ENCODE results near the gene DYSF. TPM values are rescaled to one million over a fixed set of nuclear protein-coding genes. Genes with fewer than 3 reads are reported as not detected.

The DYSF gene
- polyA plus RNA-seq, 1 donor (not counting 4 experiments of a cell fraction or from before 2014, with no cell fraction given), result 8.2 TPM

GRCh38 chr2:71670430-71670795 is 217.1 kb downstream of the DYSF start:
- no peak for FAIRE-seq
- Histone ChIP-seq H3K9me1 (ENCODE audit: control insufficient read depth, extremely low read depth, insufficient read depth, low read length) (no peaks in the 10 kb centered on the region), H4K20me1 (ENCODE audit: control insufficient read depth, extremely low read depth, insufficient read depth, low read length) (no peaks in the 10 kb centered on the region), H3K9me3 (ENCODE audit: control insufficient read depth, low read depth, low read length) (no peaks in the 10 kb centered on the region), H3K27me3 (ENCODE audit: control insufficient read depth, extremely low read depth, insufficient read depth, low read length) (no peaks in the 10 kb centered on the region), H3K36me3 (ENCODE audit: control insufficient read depth in 2 of 2, extremely low read depth in 1 of 2, insufficient read depth in 2 of 2, low read length in 2 of 2) (no peaks in the 10 kb centered on the region), H3K27ac (ENCODE audit: control insufficient read depth, insufficient read depth, low read length) (no peak overlapping the region), H3K4me1 (ENCODE audit: control insufficient read depth, extremely low read depth, insufficient read depth, low read length) (peaks cover 8% of the 10 kb centered on the region), H2AFZ (ENCODE audit: control insufficient read depth, low read length) (no peak overlapping the region), H3K9ac (ENCODE audit: control insufficient read depth, extremely low read depth, insufficient read depth, low read length) (no peak overlapping the region), H3K79me2 (ENCODE audit: control insufficient read depth, insufficient read depth, low read length) (no peaks in the 10 kb centered on the region), H3K4me3 (ENCODE audit: control insufficient read depth in 2 of 3, extremely low read depth in 1 of 3, insufficient read depth in 2 of 3, low read depth in 1 of 3, low read length in 3 of 3) (no peak overlapping the region), H3K4me2 (ENCODE audit: control insufficient read depth, extremely low read depth, insufficient read depth, low read depth, low read length) (no peak overlapping the region)
- dilution Hi-C loops (cut with MboI; ENCODE audit: extremely low pct_ligation_motif_present, low sequenced_read_pairs), result no loop called here
- DNase-seq (ENCODE audit: low read depth, low spot score), result no peak
- TF ChIP-seq CTCF (optimal IDR thresholded peaks at IDR 0.05 in 1 of 3, IDR thresholded peaks at IDR 0.05 in 1 of 3, conservative IDR thresholded peaks at IDR 0.05 in 1 of 3; ENCODE audit: extremely low read depth in 1 of 3, insufficient read depth in 2 of 3, low read length in 3 of 3), result no peak
- TF ChIP-seq EZH2 (IDR thresholded peaks at IDR 0.05; ENCODE audit: low read length), result no peak

GRCh38 chr2:71671203-71671854 is 218.0 kb downstream of the DYSF start:
- H3K4me3 ChIP-seq (ENCODE audit: control insufficient read depth in 2 of 3, extremely low read depth in 1 of 3, insufficient read depth in 2 of 3, low read depth in 1 of 3, low read length in 3 of 3), result no peak overlapping the region
- peaks cover 10% of the 10 kb centered on the region for H3K4me1 ChIP-seq (ENCODE audit: control insufficient read depth, extremely low read depth, insufficient read depth, low read length)
- no peak overlapping the region for H3K27ac ChIP-seq (ENCODE audit: control insufficient read depth, insufficient read depth, low read length)
- no peaks in the 10 kb centered on the region for H3K27me3 ChIP-seq (ENCODE audit: control insufficient read depth, extremely low read depth, insufficient read depth, low read length)
- no peaks in the 10 kb centered on the region for H3K79me2 ChIP-seq (ENCODE audit: control insufficient read depth, insufficient read depth, low read length)
- no peaks in the 10 kb centered on the region for H4K20me1 ChIP-seq (ENCODE audit: control insufficient read depth, extremely low read depth, insufficient read depth, low read length)
- no peak for DNase-seq (ENCODE audit: low read depth, low spot score)
- H3K9me1 ChIP-seq (ENCODE audit: control insufficient read depth, extremely low read depth, insufficient read depth, low read length), result no peaks in the 10 kb centered on the region
- no peak for FAIRE-seq
- H3K4me2 ChIP-seq (ENCODE audit: control insufficient read depth, extremely low read depth, insufficient read depth, low read depth, low read length), result no peak overlapping the region
- TF ChIP-seq CTCF (optimal IDR thresholded peaks at IDR 0.05 in 1 of 3, IDR thresholded peaks at IDR 0.05 in 1 of 3, conservative IDR thresholded peaks at IDR 0.05 in 1 of 3; ENCODE audit: extremely low read depth in 1 of 3, insufficient read depth in 2 of 3, low read length in 3 of 3), result no peak
- no peak for TF ChIP-seq EZH2 (IDR thresholded peaks at IDR 0.05; ENCODE audit: low read length)
- H3K9me3 ChIP-seq (ENCODE audit: control insufficient read depth, low read depth, low read length), result no peaks in the 10 kb centered on the region
- H3K9ac ChIP-seq (ENCODE audit: control insufficient read depth, extremely low read depth, insufficient read depth, low read length), result no peak overlapping the region
- dilution Hi-C loops (cut with MboI; ENCODE audit: extremely low pct_ligation_motif_present, low sequenced_read_pairs), result no loop called here
- H2AFZ ChIP-seq (ENCODE audit: control insufficient read depth, low read length), result no peak overlapping the region
- no peaks in the 10 kb centered on the region for H3K36me3 ChIP-seq (ENCODE audit: control insufficient read depth in 2 of 2, extremely low read depth in 1 of 2, insufficient read depth in 2 of 2, low read length in 2 of 2)

All from keratinocyte (primary cell).